Measurements from ENCODE around the gene PSMD10.

DNA sequence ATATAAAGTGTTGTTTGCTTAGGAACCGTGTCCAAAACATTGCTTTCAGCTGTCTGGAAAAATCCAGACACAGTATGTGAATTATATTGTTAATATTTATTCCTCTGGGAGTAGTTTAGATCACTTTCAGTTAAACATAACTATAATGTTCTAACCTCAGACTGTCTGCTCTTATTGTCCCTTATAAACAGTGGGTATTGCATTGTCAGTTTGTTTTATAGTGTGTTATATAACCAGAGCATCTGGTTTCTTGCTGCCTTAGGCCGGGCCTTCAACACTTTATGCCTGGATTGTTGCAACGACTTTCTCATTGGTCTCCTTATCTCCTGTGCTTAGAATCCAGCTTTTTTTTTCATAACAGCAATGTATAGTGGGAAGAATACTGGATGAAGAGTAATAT lies 26.6 kb upstream of the PSMD10 start:
- TF ChIP-seq, protein P1, sequence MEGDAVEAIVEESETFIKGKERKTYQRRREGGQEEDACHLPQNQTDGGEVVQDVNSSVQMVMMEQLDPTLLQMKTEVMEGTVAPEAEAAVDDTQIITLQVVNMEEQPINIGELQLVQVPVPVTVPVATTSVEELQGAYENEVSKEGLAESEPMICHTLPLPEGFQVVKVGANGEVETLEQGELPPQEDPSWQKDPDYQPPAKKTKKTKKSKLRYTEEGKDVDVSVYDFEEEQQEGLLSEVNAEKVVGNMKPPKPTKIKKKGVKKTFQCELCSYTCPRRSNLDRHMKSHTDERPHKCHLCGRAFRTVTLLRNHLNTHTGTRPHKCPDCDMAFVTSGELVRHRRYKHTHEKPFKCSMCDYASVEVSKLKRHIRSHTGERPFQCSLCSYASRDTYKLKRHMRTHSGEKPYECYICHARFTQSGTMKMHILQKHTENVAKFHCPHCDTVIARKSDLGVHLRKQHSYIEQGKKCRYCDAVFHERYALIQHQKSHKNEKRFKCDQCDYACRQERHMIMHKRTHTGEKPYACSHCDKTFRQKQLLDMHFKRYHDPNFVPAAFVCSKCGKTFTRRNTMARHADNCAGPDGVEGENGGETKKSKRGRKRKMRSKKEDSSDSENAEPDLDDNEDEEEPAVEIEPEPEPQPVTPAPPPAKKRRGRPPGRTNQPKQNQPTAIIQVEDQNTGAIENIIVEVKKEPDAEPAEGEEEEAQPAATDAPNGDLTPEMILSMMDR (IDR thresholded peaks at IDR 0.05; ENCODE audit: insufficient read depth, low read length, poor library complexity, severe bottlenecking) = no peak
- TF ChIP-seq EZH2phosphoT487 (conservative IDR thresholded peaks at IDR 0.05; ENCODE audit: low read length) = no peak
